ENCODE results near the gene HSD17B3. TPM values are rescaled to one million over a fixed set of nuclear protein-coding genes. Genes with fewer than 3 reads are reported as not detected.
"Not testable (repeated sequence)": the region's sequence is repeated elsewhere in the genome, so short reads cannot be mapped to it uniquely, and the experiment has no call there.

Gene HSD17B3
- total and polyA plus RNA-seq, 2 donors (not counting 1 experiment from before 2014, with no cell fraction given): not detected

GRCh38 chr9:96309850-96310249 lies 7.9 kb upstream of the HSD17B3 start:
- H2AFZ ChIP-seq (ENCODE audit: insufficient read depth, low read depth, low read length, poor library complexity, severe bottlenecking): no peak overlapping the region
- H3K4me2 ChIP-seq (replicated peaks; ENCODE audit: low read depth, low read length, poor library complexity, severe bottlenecking): no peak overlapping the region
- DNase-seq (no peak), ATAC-seq (ENCODE audit: low read depth) (no peak)
- H3K4me1 ChIP-seq (ENCODE audit: control insufficient read depth in 2 of 2, insufficient read depth in 2 of 2, low read length in 2 of 2): no peaks in the 10 kb centered on the region
- 100% methylated on average over 3 of the region's 7 CpGs for WGBS (ENCODE audit: insufficient coverage)
- no peak overlapping the region for H3K27ac Mint-ChIP-seq
- no peak overlapping the region for H3K9ac ChIP-seq (ENCODE audit: low read length)
- peaks cover 16% of the 10 kb centered on the region for H3K27me3 Mint-ChIP-seq
- TF ChIP-seq, protein P1, sequence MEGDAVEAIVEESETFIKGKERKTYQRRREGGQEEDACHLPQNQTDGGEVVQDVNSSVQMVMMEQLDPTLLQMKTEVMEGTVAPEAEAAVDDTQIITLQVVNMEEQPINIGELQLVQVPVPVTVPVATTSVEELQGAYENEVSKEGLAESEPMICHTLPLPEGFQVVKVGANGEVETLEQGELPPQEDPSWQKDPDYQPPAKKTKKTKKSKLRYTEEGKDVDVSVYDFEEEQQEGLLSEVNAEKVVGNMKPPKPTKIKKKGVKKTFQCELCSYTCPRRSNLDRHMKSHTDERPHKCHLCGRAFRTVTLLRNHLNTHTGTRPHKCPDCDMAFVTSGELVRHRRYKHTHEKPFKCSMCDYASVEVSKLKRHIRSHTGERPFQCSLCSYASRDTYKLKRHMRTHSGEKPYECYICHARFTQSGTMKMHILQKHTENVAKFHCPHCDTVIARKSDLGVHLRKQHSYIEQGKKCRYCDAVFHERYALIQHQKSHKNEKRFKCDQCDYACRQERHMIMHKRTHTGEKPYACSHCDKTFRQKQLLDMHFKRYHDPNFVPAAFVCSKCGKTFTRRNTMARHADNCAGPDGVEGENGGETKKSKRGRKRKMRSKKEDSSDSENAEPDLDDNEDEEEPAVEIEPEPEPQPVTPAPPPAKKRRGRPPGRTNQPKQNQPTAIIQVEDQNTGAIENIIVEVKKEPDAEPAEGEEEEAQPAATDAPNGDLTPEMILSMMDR (IDR thresholded peaks at IDR 0.05): no peak
- TF ChIP-seq EZH2 (IDR thresholded peaks at IDR 0.05; ENCODE audit: borderline replicate concordance, insufficient read depth, low read depth, low read length, poor library complexity, severe bottlenecking): no peak
- no peaks in the 10 kb centered on the region for H3K36me3 ChIP-seq (replicated peaks in 1 of 2; ENCODE audit: control extremely low read depth in 1 of 2, control insufficient read depth in 1 of 2, extremely low read depth in 1 of 2, insufficient read depth in 2 of 2, low read length in 1 of 2)
- H3K27me3 ChIP-seq (replicated peaks in 1 of 4; ENCODE audit: control extremely low read depth in 1 of 4, control insufficient read depth in 3 of 4, insufficient read depth in 4 of 4, low read length in 3 of 4): peaks cover 0 to 10% (median 1%) of the 10 kb centered on the region in 4 experiments
- ChIA-PET CTCF (interaction anchor here (1.1 kb wide), 1 partner anchor 9 kb away, joined by 5 read pairs; no protein-coding TSS in a partner anchor), POLR2A (no interaction called here)
- H3K9me3 ChIP-seq (ENCODE audit: control extremely low read depth in 1 of 3, control insufficient read depth in 2 of 3, insufficient read depth in 1 of 3, low read length in 2 of 3): peaks cover 0 to 20% (median 14%) of the 10 kb centered on the region in 3 donors
- intact Hi-C loops (cut with micrococcal nuclease): no loop called here
- no peaks in the 10 kb centered on the region for H3K4me1 Mint-ChIP-seq
- H3K79me2 ChIP-seq (ENCODE audit: control insufficient read depth, insufficient read depth, low read length): no peaks in the 10 kb centered on the region
- H3K27ac ChIP-seq (ENCODE audit: low read length in 2 of 2): no peak overlapping the region
- no peaks in the 10 kb centered on the region for H4K20me1 ChIP-seq (ENCODE audit: control insufficient read depth, insufficient read depth, low read length, poor library complexity, severe bottlenecking)
- H3K9me3 Mint-ChIP-seq (ENCODE audit: insufficient read depth): peaks cover 9% of the 10 kb centered on the region
- H3K4me3 Mint-ChIP-seq: no peak overlapping the region
- H3K4me3 ChIP-seq (ENCODE audit: control extremely low read depth in 1 of 5, extremely low read depth in 1 of 5, insufficient read depth in 1 of 5, low read depth in 2 of 5, low read length in 4 of 5): no peak overlapping the region

- H3K79me2 ChIP-seq (ENCODE audit: control insufficient read depth, insufficient read depth, low read length); H3K27ac Mint-ChIP-seq; H3K36me3 ChIP-seq (replicated peaks in 1 of 2; ENCODE audit: control extremely low read depth in 1 of 2, control insufficient read depth in 1 of 2, extremely low read depth in 1 of 2, insufficient read depth in 2 of 2, low read length in 1 of 2); H3K27me3 ChIP-seq (replicated peaks in 1 of 4; ENCODE audit: control extremely low read depth in 1 of 4, control insufficient read depth in 3 of 4, insufficient read depth in 4 of 4, low read length in 3 of 4); H3K9me3 Mint-ChIP-seq (ENCODE audit: insufficient read depth); H4K20me1 ChIP-seq (ENCODE audit: control insufficient read depth, insufficient read depth, low read length, poor library complexity, severe bottlenecking); H3K4me2 ChIP-seq (replicated peaks; ENCODE audit: low read depth, low read length, poor library complexity, severe bottlenecking); H3K4me1 ChIP-seq (ENCODE audit: control insufficient read depth in 2 of 2, insufficient read depth in 2 of 2, low read length in 2 of 2); POLR2A ChIA-PET; H3K9ac ChIP-seq (ENCODE audit: low read length); ATAC-seq (ENCODE audit: low read depth); intact Hi-C loops (cut with micrococcal nuclease); DNase-seq; CTCF ChIA-PET; H3K4me1 Mint-ChIP-seq; H2AFZ ChIP-seq (ENCODE audit: insufficient read depth, low read depth, low read length, poor library complexity, severe bottlenecking); H3K27ac ChIP-seq (ENCODE audit: low read length in 2 of 2); H3K4me3 ChIP-seq (ENCODE audit: control extremely low read depth in 1 of 5, extremely low read depth in 1 of 5, insufficient read depth in 1 of 5, low read depth in 2 of 5, low read length in 4 of 5); H3K4me3 Mint-ChIP-seq: not testable (repeated sequence)
- 100% methylated on average over 4 of the region's 6 CpGs for WGBS (ENCODE audit: insufficient coverage)
- H3K9me3 ChIP-seq (ENCODE audit: control extremely low read depth in 1 of 3, control insufficient read depth in 2 of 3, insufficient read depth in 1 of 3, low read length in 2 of 3): peaks cover 0 to 10% (median 0%) of the 10 kb centered on the region in 3 donors
- peaks cover 16% of the 10 kb centered on the region for H3K27me3 Mint-ChIP-seq
These were observed 5.0 kb upstream of the HSD17B3 start for GRCh38 chr9:96306958-96307357.

Data from B cell (primary cell).